SK-N-SH (cell line): Measurements from ENCODE around the gene ITIH5. TPM values are rescaled to one million over a fixed set of nuclear protein-coding genes. Genes with fewer than 3 reads are reported as not detected.

Experiments
- CTCF ChIA-PET: fragments of 300-600, 350-600 bp; formaldehyde crosslinking; extraction: SDS; loops from one replicate; lab custom pipeline; 2021; lab: Yijun Ruan, JAX
- POLR2A ChIA-PET: fragments of 350-600 bp; sonication (Branson Sonifier 250); formaldehyde crosslinking; extraction: SDS; loops from one replicate; lab custom pipeline; 2020; ENCODE audit warnings: antibody characterized with exemption, inconsistent platforms; lab: Yijun Ruan, JAX
- DNase-seq: peaks from one replicate; pipeline ENCODE4 v3.0.0; 2012
- H2AFZ ChIP-seq: fragments of 200-600 bp; sonication (generic); 2 replicates; pipeline ENCODE4 v1.8.1; 2016; ENCODE audit warnings: antibody characterized with exemption, mild to moderate bottlenecking, low read depth
- H3F3A ChIP-seq: fragments of 200-600 bp; sonication (generic); replicated peaks from 2 replicates; pipeline ENCODE3; 2016; ENCODE audit warnings: antibody characterized with exemption, mild to moderate bottlenecking; ENCODE audit not compliant: insufficient read depth
- H3K27ac ChIP-seq, 2 experiments: fragments of 200-500 bp in 1 of 2; fragments of 200-600 bp in 1 of 2; sonication (Bioruptor generic) in 1 of 2; sonication (generic), shearing (Covaris generic) in 1 of 2; 2 replicates each; pipeline versions ENCODE4 v1.5.1 to v1.6.1; 2014 to 2016; ENCODE audit warnings: low read depth in 2 of 2, inconsistent platforms in 1 of 2, low read length in 1 of 2, mild to moderate bottlenecking in 1 of 2, mixed read lengths in 1 of 2
- H3K27me3 ChIP-seq: fragments of 200-600 bp; sonication (generic), shearing (Covaris generic); 2 replicates; pipeline ENCODE4 v1.6.1; 2016; ENCODE audit warnings: mixed run types; ENCODE audit not compliant: insufficient read depth
- H3K36me3 ChIP-seq, 2 experiments: fragments of 200-500 bp in 1 of 2; fragments of 200-600 bp in 1 of 2; sonication (Bioruptor generic) in 1 of 2; sonication (generic) in 1 of 2; replicated peaks in 1 of 2; 2 replicates each; pipeline versions ENCODE3 to v1.5.1; 2014 to 2016; ENCODE audit warnings: low read length in 1 of 2, mild to moderate bottlenecking in 1 of 2; ENCODE audit not compliant: insufficient read depth in 2 of 2, control insufficient read depth in 1 of 2
- H3K4me1 ChIP-seq, 2 experiments: fragments of 200-500 bp in 1 of 2; fragments of 200-600 bp in 1 of 2; sonication (Bioruptor generic) in 1 of 2; sonication (generic), shearing (Covaris generic) in 1 of 2; 2 replicates each; pipeline versions ENCODE4 v1.5.1 to v1.6.1; 2014 to 2016; ENCODE audit warnings: low read depth in 1 of 2, low read length in 1 of 2, mixed run types in 1 of 2; ENCODE audit not compliant: insufficient read depth in 2 of 2, control insufficient read depth in 1 of 2
- H3K4me2 ChIP-seq: fragments of 200-600 bp; sonication (generic), shearing (Covaris generic); 2 replicates; pipeline ENCODE4 v1.6.1; 2017; ENCODE audit warnings: mixed run types
- H3K4me3 ChIP-seq, 2 experiments: fragments of 200-500 bp in 1 of 2; fragments of 200-600 bp in 1 of 2; sonication (Bioruptor generic) in 1 of 2; sonication (generic), shearing (Covaris generic) in 1 of 2; 2 replicates each; pipeline versions ENCODE4 v1.5.1 to v1.8.1; 2014 to 2016; ENCODE audit warnings: low read depth in 2 of 2, inconsistent platforms in 1 of 2, low read length in 1 of 2, mild to moderate bottlenecking in 1 of 2, mixed read lengths in 1 of 2, moderate library complexity in 1 of 2
- H3K79me2 ChIP-seq: fragments of 200-600 bp; sonication (generic); 2 replicates; pipeline ENCODE4 v1.8.1; 2017; ENCODE audit warnings: mild to moderate bottlenecking; ENCODE audit not compliant: insufficient read depth
- H3K9ac ChIP-seq: fragments of 200-600 bp; sonication (generic); 2 replicates; pipeline ENCODE4 v1.6.1; 2017; ENCODE audit warnings: mixed run types
- H3K9me2 ChIP-seq: fragments of 200-600 bp; sonication (generic); 2 replicates; pipeline ENCODE4 v1.6.1; 2017; ENCODE audit warnings: mixed run types
- H3K9me3 ChIP-seq: fragments of 200-600 bp; sonication (generic); 2 replicates; pipeline ENCODE4 v1.6.1; 2017; ENCODE audit warnings: mixed run types, mild to moderate bottlenecking, moderate library complexity
- H4K20me1 ChIP-seq: fragments of 200-600 bp; sonication (generic); 2 replicates; pipeline ENCODE4 v1.6.1; 2017; ENCODE audit warnings: mild to moderate bottlenecking, mixed run types; ENCODE audit not compliant: insufficient read depth
- CHD2 ChIP-seq: fragments of 150-350 bp; IDR thresholded peaks from 2 replicates; pipeline ENCODE4 v1.6.1; 2018; ENCODE audit warnings: low read length; ENCODE audit not compliant: partially characterized antibody
- EZH2phosphoT487 ChIP-seq: fragments of 200-600 bp; sonication (generic); IDR thresholded peaks from 2 replicates; pipeline ENCODE4 v1.6.1; 2017; ENCODE audit warnings: low read depth, mixed run types, mild to moderate bottlenecking, antibody characterized with exemption, moderate library complexity, borderline replicate concordance
- FOXJ3 ChIP-seq: sonication (generic); formaldehyde crosslinking; IDR thresholded peaks from 2 replicates; pipeline ENCODE4 v1.5.1; 2020; ENCODE audit warnings: mild to moderate bottlenecking, missing genetic modification reagents
- FOXM1 ChIP-seq: IDR thresholded peaks from 2 replicates; pipeline ENCODE4 v1.4.0; 2012; ENCODE audit warnings: low read depth, mild to moderate bottlenecking
- JUND ChIP-seq: IDR thresholded peaks from 2 replicates; pipeline ENCODE4 v1.4.0; 2012
- MEF2A ChIP-seq: IDR thresholded peaks from 2 replicates; pipeline ENCODE4 v1.4.0; 2012; ENCODE audit warnings: low read depth, borderline replicate concordance
- NFIC ChIP-seq: IDR thresholded peaks from 2 replicates; pipeline ENCODE4 v1.4.0; 2012; ENCODE audit warnings: borderline replicate concordance
- NRF1 ChIP-seq: IDR thresholded peaks from 2 replicates; pipeline ENCODE4 v1.6.1; 2012; ENCODE audit warnings: low read depth, mild to moderate bottlenecking, low read length
- RAD21 ChIP-seq: IDR thresholded peaks from 2 replicates; pipeline ENCODE4 v1.6.1; 2012; ENCODE audit warnings: mild to moderate bottlenecking, low read length
- RCOR1 ChIP-seq: fragments of 150-350 bp; IDR thresholded peaks from 2 replicates; pipeline ENCODE4 v1.6.1; 2017; ENCODE audit warnings: antibody characterized with exemption, low read length
- RFX5 ChIP-seq: IDR thresholded peaks from 2 replicates; pipeline ENCODE4 v1.6.1; 2012; ENCODE audit warnings: mild to moderate bottlenecking, improper control_type of control experiment, low read length
- RXRA ChIP-seq: IDR thresholded peaks from 2 replicates; pipeline ENCODE4 v1.4.0; 2012; ENCODE audit warnings: low read depth, mild to moderate bottlenecking, borderline replicate concordance
- SIN3A ChIP-seq: IDR thresholded peaks from 2 replicates; pipeline ENCODE4 v1.6.1; 2012; ENCODE audit warnings: low read depth, mild to moderate bottlenecking, low read length, moderate library complexity, borderline replicate concordance
- TAF1 ChIP-seq: IDR thresholded peaks from 2 replicates; pipeline ENCODE4 v1.6.1; 2012; ENCODE audit warnings: low read depth, mild to moderate bottlenecking, low read length, moderate library complexity, borderline replicate concordance
- TCF12 ChIP-seq: IDR thresholded peaks from 2 replicates; pipeline ENCODE4 v1.4.0; 2012
- WGBS: methylation state at CpG from one replicate; pipeline ENCODE4 v1.1.6; 2017; ENCODE audit warnings: low lambda C conversion rate; 5-methylcytosine and 5-hydroxymethylcytosine counted together
- polyA plus RNA-seq, 3 experiments: library from polyadenylated mRNA; depleted of rRNA; stranded (reverse); fragments of >200 nt; gene quantifications; 2 replicates each; pipeline ENCODE4 v1.2.3, GENCODE V29; 2012
- TF ChIP-seq, protein P1 (sequence below): IDR thresholded peaks from 2 replicates; pipeline ENCODE4 v1.6.1; 2012; ENCODE audit warnings: mild to moderate bottlenecking, low read depth, low read length, moderate library complexity
- TF ChIP-seq, protein P2 (sequence below): fragments of 150-350 bp; IDR thresholded peaks from 2 replicates; pipeline ENCODE4 v1.6.1; 2017; ENCODE audit warnings: antibody characterized with exemption, low read length, low read depth, borderline replicate concordance
- TF ChIP-seq, protein P3 (sequence below): IDR thresholded peaks from 2 replicates; pipeline ENCODE4; 2012
- TF ChIP-seq, protein P4 (sequence below): IDR thresholded peaks from 2 replicates; pipeline ENCODE4 v1.4.0; 2012; ENCODE audit warnings: low read depth, borderline replicate concordance
- TF ChIP-seq, protein P5 (sequence below): fragments of 200-600 bp; sonication (generic); IDR thresholded peaks from 2 replicates; pipeline ENCODE4 v1.6.1; 2017; ENCODE audit warnings: antibody characterized with exemption, mild to moderate bottlenecking, moderate library complexity

ITIH5 gene
- polyA plus RNA-seq, 1 of the 3 experiments (the other 2 are of a cell fraction) = 0.07 TPM

DNA sequence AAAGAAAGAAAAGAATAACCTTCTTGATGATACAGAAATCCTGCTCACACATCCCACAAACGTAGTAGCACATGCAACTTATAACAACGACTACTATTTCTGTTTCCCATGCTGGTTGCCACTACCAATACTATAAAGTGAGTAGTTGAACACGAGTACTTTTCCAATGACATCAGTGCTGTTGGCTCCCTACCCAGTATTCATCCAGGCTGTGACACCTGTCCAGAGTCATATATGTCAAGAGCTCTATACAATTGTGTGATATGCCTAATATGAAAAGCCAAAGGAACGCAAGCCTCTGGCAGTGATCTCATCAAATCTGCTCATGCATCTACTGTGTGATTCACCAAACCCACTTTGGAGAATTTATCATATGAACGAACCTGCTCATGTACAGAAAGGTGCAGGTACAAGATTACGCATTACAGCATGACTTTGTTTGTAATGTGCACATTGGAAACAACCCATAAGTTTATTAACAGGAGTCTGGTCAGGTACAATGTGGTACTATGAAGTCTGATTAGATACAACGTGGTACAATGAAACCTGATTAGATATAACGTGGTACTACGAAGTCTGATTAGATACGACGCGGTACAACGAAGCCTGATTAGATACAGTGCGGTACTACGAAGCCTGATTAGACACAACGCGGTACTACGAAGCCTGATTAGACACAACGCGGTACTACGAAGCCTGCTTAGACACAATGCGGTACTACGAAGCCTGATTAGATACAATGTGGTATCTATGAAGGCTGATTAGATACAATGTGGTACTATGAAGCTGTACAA lies 5.8 kb upstream of the ITIH5 start:
- Histone ChIP-seq H3K36me3 (no peaks in the 10 kb centered on the region), H3K9me3 (no peaks in the 10 kb centered on the region), H3K79me2 (no peaks in the 10 kb centered on the region), H2AFZ (no peak overlapping the region), H3K4me3 (no peak overlapping the region), H3K4me1 (peaks cover 0 to 3% of the 10 kb centered on the region in 2 experiments; a peak in 1 of 4 replicates), H3F3A (no peaks in the 10 kb centered on the region), H3K27me3 (no peaks in the 10 kb centered on the region), H3K9me2 (no peaks in the 10 kb centered on the region), H3K27ac (no peak overlapping the region), H3K9ac (no peak overlapping the region), H3K4me2 (no peak overlapping the region), H4K20me1 (no peaks in the 10 kb centered on the region)
- WGBS = 48% methylated on average over 23 of the region's 23 CpGs
- ChIA-PET CTCF (interaction anchor here (1.1 to 1.9 kb wide), 2 partner anchors 15 to 147 kb away, joined by 3 to 6 read pairs; no protein-coding TSS in a partner anchor), POLR2A (no interaction called here)
- DNase-seq = no peak
- TF ChIP-seq FOXM1 = no peak
- TF ChIP-seq RXRA = no peak
- TF ChIP-seq TAF1 = no peak
- no peak for TF ChIP-seq RAD21
- TF ChIP-seq, protein P1, sequence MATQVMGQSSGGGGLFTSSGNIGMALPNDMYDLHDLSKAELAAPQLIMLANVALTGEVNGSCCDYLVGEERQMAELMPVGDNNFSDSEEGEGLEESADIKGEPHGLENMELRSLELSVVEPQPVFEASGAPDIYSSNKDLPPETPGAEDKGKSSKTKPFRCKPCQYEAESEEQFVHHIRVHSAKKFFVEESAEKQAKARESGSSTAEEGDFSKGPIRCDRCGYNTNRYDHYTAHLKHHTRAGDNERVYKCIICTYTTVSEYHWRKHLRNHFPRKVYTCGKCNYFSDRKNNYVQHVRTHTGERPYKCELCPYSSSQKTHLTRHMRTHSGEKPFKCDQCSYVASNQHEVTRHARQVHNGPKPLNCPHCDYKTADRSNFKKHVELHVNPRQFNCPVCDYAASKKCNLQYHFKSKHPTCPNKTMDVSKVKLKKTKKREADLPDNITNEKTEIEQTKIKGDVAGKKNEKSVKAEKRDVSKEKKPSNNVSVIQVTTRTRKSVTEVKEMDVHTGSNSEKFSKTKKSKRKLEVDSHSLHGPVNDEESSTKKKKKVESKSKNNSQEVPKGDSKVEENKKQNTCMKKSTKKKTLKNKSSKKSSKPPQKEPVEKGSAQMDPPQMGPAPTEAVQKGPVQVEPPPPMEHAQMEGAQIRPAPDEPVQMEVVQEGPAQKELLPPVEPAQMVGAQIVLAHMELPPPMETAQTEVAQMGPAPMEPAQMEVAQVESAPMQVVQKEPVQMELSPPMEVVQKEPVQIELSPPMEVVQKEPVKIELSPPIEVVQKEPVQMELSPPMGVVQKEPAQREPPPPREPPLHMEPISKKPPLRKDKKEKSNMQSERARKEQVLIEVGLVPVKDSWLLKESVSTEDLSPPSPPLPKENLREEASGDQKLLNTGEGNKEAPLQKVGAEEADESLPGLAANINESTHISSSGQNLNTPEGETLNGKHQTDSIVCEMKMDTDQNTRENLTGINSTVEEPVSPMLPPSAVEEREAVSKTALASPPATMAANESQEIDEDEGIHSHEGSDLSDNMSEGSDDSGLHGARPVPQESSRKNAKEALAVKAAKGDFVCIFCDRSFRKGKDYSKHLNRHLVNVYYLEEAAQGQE = no peak
- TF ChIP-seq JUND = no peak
- TF ChIP-seq, protein P2, sequence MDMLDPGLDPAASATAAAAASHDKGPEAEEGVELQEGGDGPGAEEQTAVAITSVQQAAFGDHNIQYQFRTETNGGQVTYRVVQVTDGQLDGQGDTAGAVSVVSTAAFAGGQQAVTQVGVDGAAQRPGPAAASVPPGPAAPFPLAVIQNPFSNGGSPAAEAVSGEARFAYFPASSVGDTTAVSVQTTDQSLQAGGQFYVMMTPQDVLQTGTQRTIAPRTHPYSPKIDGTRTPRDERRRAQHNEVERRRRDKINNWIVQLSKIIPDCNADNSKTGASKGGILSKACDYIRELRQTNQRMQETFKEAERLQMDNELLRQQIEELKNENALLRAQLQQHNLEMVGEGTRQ = no peak
- TF ChIP-seq NFIC = no peak
- no peak for TF ChIP-seq RCOR1
- no peak for TF ChIP-seq CHD2
- TF ChIP-seq MEF2A = no peak
- TF ChIP-seq TCF12 = no peak
- TF ChIP-seq, protein P3, sequence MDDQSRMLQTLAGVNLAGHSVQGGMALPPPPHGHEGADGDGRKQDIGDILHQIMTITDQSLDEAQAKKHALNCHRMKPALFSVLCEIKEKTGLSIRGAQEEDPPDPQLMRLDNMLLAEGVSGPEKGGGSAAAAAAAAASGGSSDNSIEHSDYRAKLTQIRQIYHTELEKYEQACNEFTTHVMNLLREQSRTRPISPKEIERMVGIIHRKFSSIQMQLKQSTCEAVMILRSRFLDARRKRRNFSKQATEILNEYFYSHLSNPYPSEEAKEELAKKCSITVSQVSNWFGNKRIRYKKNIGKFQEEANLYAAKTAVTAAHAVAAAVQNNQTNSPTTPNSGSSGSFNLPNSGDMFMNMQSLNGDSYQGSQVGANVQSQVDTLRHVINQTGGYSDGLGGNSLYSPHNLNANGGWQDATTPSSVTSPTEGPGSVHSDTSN = no peak
- TF ChIP-seq SIN3A = no peak
- no peak for TF ChIP-seq RFX5
- no peak for TF ChIP-seq NRF1
- no peak for TF ChIP-seq EZH2phosphoT487
- TF ChIP-seq, protein P4, sequence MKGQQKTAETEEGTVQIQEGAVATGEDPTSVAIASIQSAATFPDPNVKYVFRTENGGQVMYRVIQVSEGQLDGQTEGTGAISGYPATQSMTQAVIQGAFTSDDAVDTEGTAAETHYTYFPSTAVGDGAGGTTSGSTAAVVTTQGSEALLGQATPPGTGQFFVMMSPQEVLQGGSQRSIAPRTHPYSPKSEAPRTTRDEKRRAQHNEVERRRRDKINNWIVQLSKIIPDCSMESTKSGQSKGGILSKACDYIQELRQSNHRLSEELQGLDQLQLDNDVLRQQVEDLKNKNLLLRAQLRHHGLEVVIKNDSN = no peak
- TF ChIP-seq, protein P5, sequence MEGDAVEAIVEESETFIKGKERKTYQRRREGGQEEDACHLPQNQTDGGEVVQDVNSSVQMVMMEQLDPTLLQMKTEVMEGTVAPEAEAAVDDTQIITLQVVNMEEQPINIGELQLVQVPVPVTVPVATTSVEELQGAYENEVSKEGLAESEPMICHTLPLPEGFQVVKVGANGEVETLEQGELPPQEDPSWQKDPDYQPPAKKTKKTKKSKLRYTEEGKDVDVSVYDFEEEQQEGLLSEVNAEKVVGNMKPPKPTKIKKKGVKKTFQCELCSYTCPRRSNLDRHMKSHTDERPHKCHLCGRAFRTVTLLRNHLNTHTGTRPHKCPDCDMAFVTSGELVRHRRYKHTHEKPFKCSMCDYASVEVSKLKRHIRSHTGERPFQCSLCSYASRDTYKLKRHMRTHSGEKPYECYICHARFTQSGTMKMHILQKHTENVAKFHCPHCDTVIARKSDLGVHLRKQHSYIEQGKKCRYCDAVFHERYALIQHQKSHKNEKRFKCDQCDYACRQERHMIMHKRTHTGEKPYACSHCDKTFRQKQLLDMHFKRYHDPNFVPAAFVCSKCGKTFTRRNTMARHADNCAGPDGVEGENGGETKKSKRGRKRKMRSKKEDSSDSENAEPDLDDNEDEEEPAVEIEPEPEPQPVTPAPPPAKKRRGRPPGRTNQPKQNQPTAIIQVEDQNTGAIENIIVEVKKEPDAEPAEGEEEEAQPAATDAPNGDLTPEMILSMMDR = no peak
- no peak for TF ChIP-seq FOXJ3 (CRISPR knock-in tag)
